CD4-positive, alpha-beta T cell (primary cell): Measurements from ENCODE around the gene CDH18. TPM values are rescaled to one million over a fixed set of nuclear protein-coding genes. Genes with fewer than 3 reads are reported as not detected.
"Not testable (repeated sequence)": the region's sequence is repeated elsewhere in the genome, so short reads cannot be mapped to it uniquely, and the experiment has no call there.

ENCODE experiments used
- ATAC-seq: fragments of 200-7000 bp; cut with Tn5 transposase; one replicate; pipeline ENCODE4 v1.10.0; 2022; ENCODE audit warnings: mild to moderate bottlenecking; ENCODE audit not compliant: poor library complexity
- CTCF ChIA-PET: fragments of 350-600 bp; sonication (Branson Sonifier 250); formaldehyde crosslinking; loops from one replicate; lab custom pipeline; 2021; ENCODE audit warnings: antibody characterized with exemption, inconsistent platforms; lab: Charles Lee
- POLR2A ChIA-PET: fragments of 350-600 bp; sonication (Branson Sonifier 250); formaldehyde crosslinking; loops from one replicate; lab custom pipeline; 2021; ENCODE audit warnings: antibody characterized with exemption, inconsistent platforms; lab: Charles Lee
- DNase-seq, 14 experiments: peaks; one replicate each; pipeline ENCODE4 v3.0.0-alpha.2; 2013 to 2020; ENCODE audit warnings: mixed read lengths in 2 of 14
- H3K27ac ChIP-seq, 2 donors: one replicate each; pipeline versions ENCODE4 v1.5.1 to v1.7.0; 2013; ENCODE audit warnings: low read length in 2 of 2, low read depth in 1 of 2, mild to moderate bottlenecking in 1 of 2
- H3K27me3 ChIP-seq, 2 experiments: 1 replicate in 1 of 2; 2 replicates in 1 of 2; pipeline versions ENCODE4 v1.6.1 to v1.7.0; 2013; ENCODE audit warnings: low read length in 2 of 2, control low read depth in 1 of 2, mild to moderate bottlenecking in 1 of 2, moderate library complexity in 1 of 2; ENCODE audit not compliant: insufficient read depth in 2 of 2, control insufficient read depth in 1 of 2
- H3K36me3 ChIP-seq: one replicate; pipeline ENCODE4 v1.6.1; 2013; ENCODE audit warnings: low read length, control low read depth; ENCODE audit not compliant: insufficient read depth
- H3K4me1 ChIP-seq: one replicate; pipeline ENCODE4 v1.6.1; 2013; ENCODE audit warnings: low read length, control low read depth; ENCODE audit not compliant: insufficient read depth
- H3K4me3 ChIP-seq: one replicate; pipeline ENCODE4 v1.5.1; 2013; ENCODE audit warnings: mild to moderate bottlenecking, low read length, moderate library complexity
- H3K9me3 ChIP-seq, 2 experiments: 1 replicate in 1 of 2; 2 replicates in 1 of 2; pipeline versions ENCODE4 v1.6.1 to v1.7.0; 2013; ENCODE audit warnings: low read length in 2 of 2, mild to moderate bottlenecking in 2 of 2, control low read depth in 1 of 2, moderate library complexity in 1 of 2; ENCODE audit not compliant: control insufficient read depth in 1 of 2, insufficient read depth in 1 of 2
- H3K27ac Mint-ChIP-seq: one replicate; pipeline ENCODE4 v1.8.0; 2020; ENCODE audit warnings: mixed read lengths
- H3K27me3 Mint-ChIP-seq: one replicate; pipeline ENCODE4 v1.8.0; 2021; ENCODE audit warnings: mixed read lengths
- H3K36me3 Mint-ChIP-seq: one replicate; pipeline ENCODE4 v1.8.0; 2021; ENCODE audit warnings: low read depth, mixed read lengths
- H3K4me1 Mint-ChIP-seq: one replicate; pipeline ENCODE4 v1.8.0; 2021; ENCODE audit warnings: low read depth, mixed read lengths
- H3K4me3 Mint-ChIP-seq: one replicate; pipeline ENCODE4 v1.8.0; 2020; ENCODE audit warnings: mild to moderate bottlenecking, mixed read lengths
- H3K9me3 Mint-ChIP-seq: one replicate; pipeline ENCODE4 v1.8.0; 2020; ENCODE audit warnings: mixed read lengths
- CTCF ChIP-seq: fragments of 200-600 bp; IDR thresholded peaks from one replicate; pipeline ENCODE4 v1.8.0; 2022; ENCODE audit warnings: antibody characterized with exemption, mild to moderate bottlenecking
- intact Hi-C, 2 experiments: fragments of 100-400 bp; cut with DNase I in 1 of 2; cut with micrococcal nuclease in 1 of 2; formaldehyde crosslinking; loops; one replicate each; pipeline versions ENCODE4 v1.15.1 to v1.9.0; 2023 to 2025; cut with DNase I, micrococcal nuclease
- total RNA-seq, 174 experiments: library from RNA in 2 of 174; stranded (reverse) in 2 of 174; gene quantifications; one replicate each; pipeline ENCODE4 v1.2.3 and lab custom pipeline; 2021 to 2026

Gene CDH18
- total RNA-seq, 2 experiments from 2014 or later: not detected

GRCh38 chr5:19782566-19782965, 205.4 kb downstream of the CDH18 start:
- no peaks in the 10 kb centered on the region for H3K27me3 ChIP-seq
- no peak for TF ChIP-seq CTCF
- no peaks in the 10 kb centered on the region for H3K36me3 ChIP-seq
- Mint-ChIP-seq H3K4me1 (no peaks in the 10 kb centered on the region), H3K36me3 (no peaks in the 10 kb centered on the region), H3K4me3 (no peak overlapping the region), H3K9me3 (peaks cover 6% of the 10 kb centered on the region), H3K27ac (no peak overlapping the region), H3K27me3 (no peaks in the 10 kb centered on the region)
- ATAC-seq (no peak), DNase-seq (no peak)
- ChIA-PET POLR2A (no interaction called here), CTCF (no interaction called here)
- H3K4me1 ChIP-seq: no peaks in the 10 kb centered on the region
- H3K27ac ChIP-seq: no peak overlapping the region
- peaks cover 0 to 5% of the 10 kb centered on the region in 2 experiments for H3K9me3 ChIP-seq
- H3K4me3 ChIP-seq: no peak overlapping the region
- intact Hi-C loops: no loop called here

- H3K27me3 ChIP-seq: no peaks in the 10 kb centered on the region
- no peak for TF ChIP-seq CTCF
- ChIA-PET POLR2A (no interaction called here), CTCF (no interaction called here)
- Mint-ChIP-seq H3K27ac (no peak overlapping the region), H3K9me3 (peaks cover 5% of the 10 kb centered on the region), H3K27me3 (no peaks in the 10 kb centered on the region), H3K36me3 (no peaks in the 10 kb centered on the region), H3K4me3 (no peak overlapping the region), H3K4me1 (no peaks in the 10 kb centered on the region)
- DNase-seq (no peak), ATAC-seq (no peak)
- no peaks in the 10 kb centered on the region for H3K36me3 ChIP-seq
- intact Hi-C loops: no loop called here
- H3K4me1 ChIP-seq: no peaks in the 10 kb centered on the region
- no peak overlapping the region for H3K27ac ChIP-seq
- peaks cover 0 to 3% of the 10 kb centered on the region in 2 experiments for H3K9me3 ChIP-seq
- no peak overlapping the region for H3K4me3 ChIP-seq
These were observed 210.6 kb downstream of the CDH18 start for GRCh38 chr5:19777363-19777762.

GRCh38 chr5:19776886-19777285, 211.1 kb downstream of the CDH18 start:
- H3K9me3 Mint-ChIP-seq, H3K27me3 Mint-ChIP-seq, H3K36me3 ChIP-seq, H3K9me3 ChIP-seq, H3K36me3 Mint-ChIP-seq, intact Hi-C loops, H3K4me1 ChIP-seq, H3K27me3 ChIP-seq, H3K4me1 Mint-ChIP-seq, CTCF ChIA-PET, H3K4me3 Mint-ChIP-seq, DNase-seq, H3K27ac Mint-ChIP-seq, H3K4me3 ChIP-seq, ATAC-seq, H3K27ac ChIP-seq, POLR2A ChIA-PET: not testable (repeated sequence)

GRCh38 chr5:19771174-19771835, 216.7 kb downstream of the CDH18 start:
- POLR2A ChIA-PET: no interaction called here
- intact Hi-C loops: no loop called here
- CTCF ChIA-PET: no interaction called here
- no peaks in the 10 kb centered on the region for H3K4me1 ChIP-seq
- no peak for TF ChIP-seq CTCF
- Mint-ChIP-seq H3K27ac (no peak overlapping the region), H3K36me3 (no peaks in the 10 kb centered on the region), H3K4me1 (no peaks in the 10 kb centered on the region), H3K27me3 (no peaks in the 10 kb centered on the region), H3K9me3 (peaks cover 6% of the 10 kb centered on the region), H3K4me3 (no peak overlapping the region)
- no peak for ATAC-seq
- no peak overlapping the region for H3K27ac ChIP-seq
- H3K9me3 ChIP-seq: peaks cover 0 to 3% of the 10 kb centered on the region in 2 experiments
- H3K36me3 ChIP-seq: no peaks in the 10 kb centered on the region
- H3K27me3 ChIP-seq: no peaks in the 10 kb centered on the region
- H3K4me3 ChIP-seq: no peak overlapping the region
- DNase-seq: no peak
